Activated CD8-positive, alpha-beta T cell treated with anti-CD3 and anti-CD28 coated beads for 36 hours (primary cell): ENCODE data around the gene CECR2. TPM values are rescaled to one million over a fixed set of nuclear protein-coding genes. Genes with fewer than 3 reads are reported as not detected.

ENCODE experiments used
- ATAC-seq: fragments of 200-7000 bp; cut with Tn5 transposase; one replicate; pipeline ENCODE4 v1.10.0; 2021; ENCODE audit warnings: mild to moderate bottlenecking, moderate library complexity
- CTCF ChIA-PET: fragments of 350-600 bp; sonication (Branson Sonifier 250); formaldehyde crosslinking; loops from one replicate; lab custom pipeline; 2021; ENCODE audit warnings: antibody characterized with exemption; lab: Charles Lee
- POLR2A ChIA-PET: fragments of 350-600 bp; sonication (Branson Sonifier 250); formaldehyde crosslinking; loops from one replicate; lab custom pipeline; 2021; ENCODE audit warnings: antibody characterized with exemption; lab: Charles Lee
- DNase-seq: peaks from one replicate; pipeline ENCODE4 v3.0.0-alpha.2; 2020
- H3K27ac Mint-ChIP-seq: one replicate; pipeline ENCODE4 v1.8.0; 2021; ENCODE audit warnings: mild to moderate bottlenecking, mixed read lengths
- H3K27me3 Mint-ChIP-seq: one replicate; pipeline ENCODE4 v1.8.0; 2021; ENCODE audit warnings: mixed read lengths
- H3K36me3 Mint-ChIP-seq: one replicate; pipeline ENCODE4 v1.8.0; 2021; ENCODE audit warnings: low read depth, mixed read lengths
- H3K4me1 Mint-ChIP-seq: one replicate; pipeline ENCODE4 v1.8.0; 2021; ENCODE audit warnings: low read depth, mixed read lengths
- H3K4me3 Mint-ChIP-seq: one replicate; pipeline ENCODE4 v1.8.0; 2021; ENCODE audit warnings: mild to moderate bottlenecking, moderate library complexity, mixed read lengths
- H3K9me3 Mint-ChIP-seq: one replicate; pipeline ENCODE4 v1.8.0; 2021; ENCODE audit warnings: mixed read lengths
- CTCF ChIP-seq: fragments of 200-600 bp; IDR thresholded peaks from one replicate; pipeline ENCODE4 v1.8.0; 2022; ENCODE audit warnings: antibody characterized with exemption, mild to moderate bottlenecking
- intact Hi-C: fragments of 100-400 bp; cut with micrococcal nuclease; formaldehyde crosslinking; loops from one replicate; pipeline ENCODE4 v1.10.0; 2022
- total RNA-seq, 2 experiments: library from RNA; stranded (reverse); gene quantifications; one replicate each; pipeline ENCODE4 v1.2.3, GENCODE V29; 2021

Gene CECR2
- total RNA-seq, 2 experiments from 2014 or later: 0.11 to 0.16 TPM

DNA sequence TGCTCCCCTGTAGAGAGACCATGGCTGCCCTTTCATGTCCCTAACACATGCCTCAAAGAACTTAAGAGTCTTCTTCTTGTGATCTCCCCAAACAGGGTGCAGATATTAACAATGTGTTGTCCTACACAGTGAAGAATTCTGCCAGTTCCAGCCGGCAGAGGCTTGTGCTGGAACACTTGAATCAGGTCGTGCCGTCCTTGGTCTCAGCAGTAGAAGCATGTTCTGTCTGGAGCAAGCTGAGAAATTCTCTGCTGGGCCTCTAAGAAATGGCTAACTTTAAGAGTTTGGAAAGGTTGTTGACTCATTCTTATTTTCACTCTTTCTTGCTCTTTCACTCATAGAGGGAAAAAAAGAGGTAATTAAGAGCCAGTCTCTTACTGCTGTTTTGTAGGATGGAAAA, 123.0 kb downstream of the CECR2 start:
- Mint-ChIP-seq H3K9me3 (no peaks in the 10 kb centered on the region), H3K36me3 (no peaks in the 10 kb centered on the region), H3K4me1 (no peaks in the 10 kb centered on the region), H3K27me3 (no peaks in the 10 kb centered on the region), H3K4me3 (no peak overlapping the region), H3K27ac (no peak overlapping the region)
- ChIA-PET CTCF (interaction anchor here (1.4 kb wide), 1 partner anchor 9 kb away, joined by 3 read pairs; no protein-coding TSS in a partner anchor), POLR2A (no interaction called here)
- intact Hi-C loops: no loop called here
- no peak for DNase-seq
- TF ChIP-seq CTCF: no peak
- ATAC-seq: no peak

DNA sequence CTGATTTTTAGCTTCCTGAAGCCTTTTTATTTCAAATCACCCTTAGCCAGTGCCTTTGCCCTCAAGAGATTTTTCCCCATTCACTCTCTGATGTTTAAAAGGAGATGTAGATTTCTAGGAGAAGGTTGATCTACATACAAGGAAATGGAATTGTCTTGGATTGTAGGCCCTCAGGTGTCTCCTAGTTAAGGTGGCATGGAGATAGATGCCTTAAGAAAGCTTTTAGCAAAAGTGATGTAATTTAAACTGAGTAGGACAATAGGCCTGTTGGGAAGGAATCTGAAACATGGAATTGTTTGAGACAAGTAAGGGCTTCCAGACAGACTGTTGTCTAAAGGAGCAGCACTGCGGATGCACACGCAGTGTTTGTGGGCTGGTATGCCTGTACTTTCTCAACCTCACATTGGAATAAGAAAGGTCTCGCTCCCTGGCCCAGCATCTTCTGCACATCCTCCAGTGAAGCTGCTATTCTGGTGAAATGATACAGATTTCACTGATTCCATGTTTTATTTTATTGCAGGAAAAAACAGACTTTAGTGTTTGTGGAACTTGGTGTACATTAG, 124.2 kb downstream of the CECR2 start:
- POLR2A ChIA-PET: interaction anchor here (1.0 kb wide), 1 partner anchor 14 kb away, joined by 4 read pairs; no protein-coding TSS in a partner anchor
- no peaks in the 10 kb centered on the region for H3K4me1 Mint-ChIP-seq
- CTCF ChIA-PET: no interaction called here
- no peaks in the 10 kb centered on the region for H3K36me3 Mint-ChIP-seq
- no peak overlapping the region for H3K4me3 Mint-ChIP-seq
- H3K9me3 Mint-ChIP-seq: no peaks in the 10 kb centered on the region
- TF ChIP-seq CTCF: no peak
- DNase-seq: no peak
- intact Hi-C loops: no loop called here
- H3K27ac Mint-ChIP-seq: no peak overlapping the region
- no peaks in the 10 kb centered on the region for H3K27me3 Mint-ChIP-seq
- no peak for ATAC-seq

GRCh38 chr22:17496841-17497240, 127.6 kb downstream of the CECR2 start:
- Mint-ChIP-seq H3K9me3 (no peaks in the 10 kb centered on the region), H3K27me3 (peaks cover 4% of the 10 kb centered on the region), H3K36me3 (no peaks in the 10 kb centered on the region), H3K4me3 (no peak overlapping the region), H3K4me1 (no peaks in the 10 kb centered on the region), H3K27ac (no peak overlapping the region)
- CTCF ChIA-PET: interaction anchor here (1.5 kb wide), 1 partner anchor 325 kb away, joined by 7 read pairs; no protein-coding TSS in a partner anchor
- TF ChIP-seq CTCF: no peak
- DNase-seq: no peak
- POLR2A ChIA-PET: no interaction called here
- intact Hi-C loops: no loop called here
- ATAC-seq: no peak

- no peak overlapping the region for H3K4me3 Mint-ChIP-seq
- intact Hi-C loops: loop anchor here (5.0 kb wide), 2 partner anchors 329 to 424 kb away; no protein-coding TSS in a partner anchor
- H3K36me3 Mint-ChIP-seq: no peaks in the 10 kb centered on the region
- ChIA-PET POLR2A (interaction anchor here (0.6 to 0.7 kb wide), 2 partner anchors 95 to 189 kb away, joined by 3 read pairs; no protein-coding TSS in a partner anchor), CTCF (interaction anchor here (0.7 to 2.7 kb wide), 32 partner anchors 8 to 574 kb away, joined by 3 to 39 read pairs (median 3); partner anchors contain the start of gene CECR2)
- DNase-seq (peak; percentile 34), ATAC-seq (peak; percentile 78)
- TF ChIP-seq CTCF: peak; percentile 66
- no peaks in the 10 kb centered on the region for H3K4me1 Mint-ChIP-seq
- H3K27ac Mint-ChIP-seq: no peak overlapping the region
- no peaks in the 10 kb centered on the region for H3K9me3 Mint-ChIP-seq
- peaks cover 4% of the 10 kb centered on the region for H3K27me3 Mint-ChIP-seq
These were observed 132.5 kb downstream of the CECR2 start for GRCh38 chr22:17501679-17502285.

DNA sequence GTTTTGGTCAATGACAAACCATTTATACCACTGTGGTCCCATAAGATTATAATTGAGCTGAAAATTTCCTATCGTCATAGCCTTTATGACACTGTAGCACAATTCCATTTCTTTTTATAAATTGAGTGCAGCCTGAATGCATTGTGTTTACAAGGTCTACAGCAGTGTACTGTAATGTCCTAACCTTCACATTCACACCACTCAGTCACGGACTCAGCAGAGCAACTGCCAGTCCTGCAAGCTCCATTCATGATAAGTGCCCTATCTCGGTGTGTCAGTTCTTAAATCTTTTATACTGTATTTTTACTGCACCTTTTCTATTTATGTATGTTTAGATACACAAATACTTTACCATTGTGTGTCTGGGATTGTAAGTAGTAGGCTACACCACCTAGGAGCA, 138.8 kb downstream of the CECR2 start:
- no peaks in the 10 kb centered on the region for H3K36me3 Mint-ChIP-seq
- ChIA-PET POLR2A (interaction anchor here (0.8 kb wide), 1 partner anchor 28 kb away, joined by 3 read pairs; no protein-coding TSS in a partner anchor), CTCF (no interaction called here)

More for the DNA sequence above, 138.8 kb downstream of the CECR2 start:
- no peak overlapping the region for H3K27ac Mint-ChIP-seq
- H3K9me3 Mint-ChIP-seq: no peaks in the 10 kb centered on the region
- no peak for TF ChIP-seq CTCF
- intact Hi-C loops: no loop called here
- H3K27me3 Mint-ChIP-seq: peaks cover 3% of the 10 kb centered on the region
- ATAC-seq (no peak), DNase-seq (no peak)
- no peaks in the 10 kb centered on the region for H3K4me1 Mint-ChIP-seq
- no peak overlapping the region for H3K4me3 Mint-ChIP-seq
